ENCODE data around the gene ANKS1B. TPM values are rescaled to one million over a fixed set of nuclear protein-coding genes. Genes with fewer than 3 reads are reported as not detected.

The ANKS1B gene
- total RNA-seq, 1 experiment from 2014 or later, result 0.54 TPM

GRCh38 chr12:99057670-99058069, 927.1 kb downstream of the ANKS1B start:
- DNase-seq (ENCODE audit: low read depth, low spot score) (no peak), ATAC-seq (no peak)
- intact Hi-C loops (cut with micrococcal nuclease), result no loop called here
- POLR2A ChIA-PET, result no interaction called here
- CTCF ChIA-PET, result no interaction called here
- no peaks in the 10 kb centered on the region for H3K4me1 ChIP-seq (ENCODE audit: control insufficient read depth in 1 of 2, insufficient read depth in 2 of 2, low read length in 2 of 2)
- no peak overlapping the region for H3K4me3 ChIP-seq (replicated peaks in 1 of 2; ENCODE audit: low read depth in 1 of 2, low read length in 2 of 2)
- H3K9me3 ChIP-seq (ENCODE audit: control insufficient read depth in 1 of 2, insufficient read depth in 1 of 2, low read depth in 1 of 2, low read length in 2 of 2), result no peaks in the 10 kb centered on the region
- H3K4me2 ChIP-seq (ENCODE audit: low read length), result no peak overlapping the region
- no TSS peak for BruUV-seq (replicated peaks)
- H3K27me3 ChIP-seq (ENCODE audit: insufficient read depth, low read length), result peaks cover 29% of the 10 kb centered on the region
- no peak overlapping the region for H3K27ac ChIP-seq (ENCODE audit: low read depth, low read length)
- H4K20me1 ChIP-seq (ENCODE audit: insufficient read depth), result no peaks in the 10 kb centered on the region; the same call in 1 of the 2 replicates
- H3K79me2 ChIP-seq (ENCODE audit: insufficient read depth, low read length), result no peaks in the 10 kb centered on the region
- H3K36me3 ChIP-seq (ENCODE audit: control insufficient read depth in 1 of 2, insufficient read depth in 2 of 2, low read length in 2 of 2), result no peaks in the 10 kb centered on the region
- H2AFZ ChIP-seq (ENCODE audit: low read depth, low read length, poor library complexity, severe bottlenecking), result no peak overlapping the region
- RAD21 ChIA-PET (ENCODE audit: low non-redundant PET in 1 of 2, low total read pairs in 2 of 2, uncharacterized antibody in 2 of 2, unreplicated experiment in 2 of 2), result interaction anchor here in 1 of 2 experiments (0.6 kb wide), 1 partner anchor 703 kb away, joined by 3 read pairs; no protein-coding TSS in a partner anchor
- no peak for TF ChIP-seq RAD21 (IDR thresholded peaks at IDR 0.05; ENCODE audit: low read depth)
- no peak for TF ChIP-seq ZFX (IDR thresholded peaks at IDR 0.05)
- TF ChIP-seq POLR2A (IDR thresholded peaks at IDR 0.05; ENCODE audit: borderline replicate concordance, extremely low read depth, insufficient read depth, insufficient read length), result no peak
- no peak for TF ChIP-seq ZBTB33 (IDR thresholded peaks at IDR 0.05; ENCODE audit: extremely low read depth, insufficient replicate concordance, low read length)
- no peak for TF ChIP-seq MAX (IDR thresholded peaks at IDR 0.05)
- TF ChIP-seq SP1 (IDR thresholded peaks at IDR 0.05; ENCODE audit: low read depth), result no peak
- no peak for TF ChIP-seq SRF (IDR thresholded peaks at IDR 0.05; ENCODE audit: low read depth)
- TF ChIP-seq EZH2 (IDR thresholded peaks at IDR 0.05), result no peak
- TF ChIP-seq SIN3A (IDR thresholded peaks at IDR 0.05; ENCODE audit: low read depth), result no peak
- no peak for TF ChIP-seq TCF7L2 (IDR thresholded peaks at IDR 0.05; ENCODE audit: borderline replicate concordance, extremely low read depth, insufficient read depth, insufficient read length)
- TF ChIP-seq CBX3 (IDR thresholded peaks at IDR 0.05; ENCODE audit: low read depth), result no peak
- TF ChIP-seq ZNF274 (IDR thresholded peaks at IDR 0.05; ENCODE audit: low read depth, low read length), result no peak
- no peak for TF ChIP-seq ATF3 (IDR thresholded peaks at IDR 0.05)
- TF ChIP-seq JUND (IDR thresholded peaks at IDR 0.05), result no peak
- no peak for TF ChIP-seq POLR2AphosphoS5 (IDR thresholded peaks at IDR 0.05; ENCODE audit: low read depth, low read length)
- TF ChIP-seq EGR1 (IDR thresholded peaks at IDR 0.05; ENCODE audit: low read depth), result no peak
- no peak for TF ChIP-seq REST (IDR thresholded peaks at IDR 0.05; ENCODE audit: low read depth)
- TF ChIP-seq CTCF (IDR thresholded peaks at IDR 0.05 in 2 of 3, conservative IDR thresholded peaks at IDR 0.05 in 1 of 3; ENCODE audit: borderline replicate concordance in 1 of 3, insufficient read depth in 1 of 3, low read depth in 2 of 3, low read length in 2 of 3), result no peak
- no peak for TF ChIP-seq FOSL1 (IDR thresholded peaks at IDR 0.05; ENCODE audit: low read depth)
- H3K9me2 ChIP-seq (ENCODE audit: insufficient read depth), result no peaks in the 10 kb centered on the region
- H3K9ac ChIP-seq (ENCODE audit: low read length), result no peak overlapping the region

Measured in HCT116 (cell line).